ENCODE measurements around the gene AVPR2.

- no peak for TF ChIP-seq POLR2A (IDR thresholded peaks at IDR 0.05; ENCODE audit: extremely low read depth, insufficient read length)
- TF ChIP-seq CTCF (IDR thresholded peaks at IDR 0.05; ENCODE audit: low read depth, low read length) = no peak
- TF ChIP-seq MAX (IDR thresholded peaks at IDR 0.05; ENCODE audit: low read depth, low read length) = no peak
- no peak for TF ChIP-seq MYC (IDR thresholded peaks at IDR 0.05; ENCODE audit: low read depth, low read length)
Measured at GRCh38 chrX:153887385-153887784, 17.1 kb upstream of the AVPR2 start.
